Umbilical cord (tissue), 2 donors: ENCODE data around the gene ST8SIA2. TPM values are rescaled to one million over a fixed set of nuclear protein-coding genes. Genes with fewer than 3 reads are reported as not detected.

Experiments
- DNase-seq: peaks from one replicate; pipeline ENCODE4 v3.0.0-alpha.2; 2015; ENCODE audit warnings: low spot score
- total RNA-seq: library from RNA; depleted of rRNA; stranded (reverse); fragments of >200 nt; gene quantifications from one replicate; pipeline ENCODE4 v1.2.3, GENCODE V29; 2014; ENCODE audit warnings: low replicate concordance; ENCODE audit not compliant: insufficient read depth

The ST8SIA2 gene
- total RNA-seq, 1 donor from 2014 or later, result 1.7 TPM

DNA sequence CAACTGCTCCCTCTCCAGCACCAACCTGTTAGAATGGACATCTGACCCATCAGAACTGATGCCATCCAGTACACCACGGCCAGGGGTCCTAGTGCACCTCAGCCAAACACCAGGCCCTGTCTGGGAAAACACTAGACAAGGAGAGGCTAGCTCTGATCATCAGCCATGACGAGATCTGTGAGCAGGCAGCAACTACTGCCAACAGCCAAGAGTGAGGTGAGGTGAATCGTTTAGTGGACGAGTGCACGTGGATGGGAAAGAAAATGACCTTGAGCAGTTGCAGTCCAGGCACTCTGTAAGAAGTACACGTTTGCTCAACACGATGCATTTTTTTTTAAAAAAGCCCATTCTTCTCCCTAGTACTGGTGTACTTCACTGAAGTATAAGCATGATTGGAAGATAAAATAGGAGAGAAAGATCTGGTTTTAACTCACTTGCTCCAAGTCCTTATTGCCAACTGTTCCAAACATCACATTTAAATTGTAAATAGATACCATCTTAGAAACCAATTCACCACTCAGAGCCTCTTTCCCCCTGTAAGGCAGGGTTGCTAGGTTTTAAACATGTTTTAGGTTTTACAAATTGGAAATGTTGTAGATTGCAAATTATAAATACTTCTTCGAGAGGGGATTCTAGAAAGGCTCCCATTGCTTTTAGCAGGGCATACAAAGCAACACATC, 5.7 kb downstream of the ST8SIA2 start:
- no peak for DNase-seq

DNA sequence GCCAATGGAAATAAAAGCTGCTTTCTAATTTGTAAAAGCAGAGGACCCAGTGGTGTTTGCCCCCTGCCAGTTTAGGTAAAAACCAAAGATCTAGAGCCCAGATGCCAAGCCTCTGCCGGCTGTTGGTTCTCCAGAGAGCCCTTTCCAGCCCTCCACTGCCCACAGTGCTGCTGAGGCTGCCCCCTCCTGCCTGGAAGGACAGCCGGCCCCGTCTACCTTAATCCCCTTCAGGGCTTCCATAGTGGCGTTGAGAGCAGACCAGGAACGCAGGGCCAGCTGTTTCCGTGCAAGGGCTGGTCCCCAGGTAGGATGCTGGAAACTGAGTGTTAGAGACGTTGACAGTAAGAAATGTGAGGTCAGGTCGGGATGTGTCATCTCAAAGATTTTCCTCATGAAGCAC, 6.9 kb downstream of the ST8SIA2 start:
- DNase-seq, result no peak

GRCh38 chr15:92400980-92401787, 7.5 kb downstream of the ST8SIA2 start:
- no peak for DNase-seq

DNA sequence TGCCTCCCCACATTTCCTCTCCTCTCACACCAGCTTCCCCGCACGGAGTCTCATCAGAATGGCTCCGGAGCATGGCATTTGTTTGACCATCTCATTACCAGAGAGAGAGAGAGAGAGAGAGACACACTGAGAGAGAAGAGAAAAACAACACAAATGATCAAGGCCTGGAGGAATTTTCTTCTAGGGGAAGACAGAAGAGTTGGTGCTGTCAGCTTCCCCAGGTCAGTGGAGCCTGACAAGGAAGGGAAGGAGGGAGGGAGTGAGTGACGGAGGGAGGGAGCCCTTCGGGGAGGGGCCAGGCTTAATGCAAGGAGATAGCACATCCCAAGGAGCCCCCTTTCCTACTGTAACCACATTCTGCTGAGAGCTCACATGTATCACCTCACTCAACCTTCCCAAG, 9.1 kb downstream of the ST8SIA2 start:
- no peak for DNase-seq

DNA sequence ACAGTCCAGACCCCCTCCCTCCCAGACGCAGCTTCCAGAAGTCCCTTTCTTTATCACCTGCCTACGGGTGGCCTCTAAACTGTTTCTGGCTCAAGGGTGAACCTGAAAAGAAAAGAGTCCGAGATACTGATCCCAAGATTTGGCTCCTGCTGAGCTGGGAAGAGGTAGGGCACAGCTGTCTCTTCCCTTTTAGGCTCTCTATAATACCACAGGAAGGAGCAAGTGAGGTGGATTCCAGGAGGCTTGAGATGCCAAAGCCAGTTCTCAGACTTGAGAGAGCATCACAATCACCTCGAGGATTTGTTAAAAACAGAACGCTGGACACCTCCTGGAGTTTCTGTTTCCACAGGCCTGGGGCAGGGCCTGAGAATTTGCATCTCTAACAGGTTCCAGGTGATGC, 12.3 kb downstream of the ST8SIA2 start:
- no peak for DNase-seq

DNA sequence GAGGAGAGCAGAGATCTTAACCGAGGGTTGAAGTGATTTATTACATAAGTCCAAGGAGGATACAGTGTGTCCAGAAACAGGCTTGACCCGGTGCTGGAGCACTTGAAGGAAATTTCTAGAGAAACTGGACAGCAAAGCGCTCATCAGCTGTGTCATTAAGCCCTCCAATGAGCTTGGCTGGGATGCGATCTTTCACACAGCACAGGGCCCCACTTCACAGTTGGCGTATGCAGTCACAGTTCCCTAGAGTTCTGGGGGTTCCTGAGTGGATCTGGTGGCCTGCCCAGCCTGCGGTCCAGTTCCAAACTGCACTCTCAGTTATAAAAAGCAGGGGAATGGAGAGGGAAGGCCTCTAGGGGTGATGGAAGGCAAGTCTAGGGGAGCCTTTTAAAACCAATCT, 13.6 kb downstream of the ST8SIA2 start:
- no peak for DNase-seq

DNA sequence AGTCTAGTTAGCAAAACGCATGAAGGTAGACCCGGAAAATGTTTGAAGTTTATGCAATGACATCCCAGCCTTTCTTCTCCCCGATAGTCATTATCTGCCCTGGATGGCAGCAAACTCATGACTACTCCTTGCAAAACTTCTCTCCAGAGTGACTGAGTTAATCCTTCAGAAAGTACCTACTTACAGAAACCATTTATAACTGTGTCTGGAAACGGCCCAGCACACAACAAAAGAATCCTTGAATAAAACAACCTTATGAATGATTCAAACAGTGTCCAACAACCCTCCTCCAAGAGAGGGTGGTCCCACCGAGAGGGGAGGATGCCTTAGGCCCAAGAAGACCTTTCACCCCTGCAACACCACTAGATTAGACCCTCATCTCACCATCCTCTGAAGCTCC, 14.2 kb downstream of the ST8SIA2 start:
- DNase-seq, result no peak

DNA sequence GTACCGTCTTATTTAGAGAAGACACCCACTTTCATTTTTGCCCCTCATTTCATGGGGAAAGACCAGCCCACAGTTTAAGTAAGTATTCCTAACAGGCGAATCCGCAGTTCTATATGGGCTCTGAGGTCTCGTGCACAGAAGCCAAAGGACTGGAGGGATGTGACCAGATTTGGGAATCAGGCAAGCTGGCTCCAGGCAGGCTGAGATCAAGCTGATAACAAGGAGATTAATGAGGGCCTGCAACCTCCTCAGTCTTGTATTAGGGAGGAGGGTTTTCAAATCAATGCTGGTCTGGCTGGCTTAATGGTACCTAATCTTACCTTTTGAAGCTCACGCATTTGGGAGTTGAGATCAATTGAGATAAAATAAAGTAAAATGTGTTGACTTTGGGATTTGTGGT, 15.3 kb downstream of the ST8SIA2 start:
- no peak for DNase-seq

- no peak for DNase-seq
Measured at GRCh38 chr15:92409521-92409920, 15.8 kb downstream of the ST8SIA2 start.

- no peak for DNase-seq
Measured at GRCh38 chr15:92410537-92410936, 16.9 kb downstream of the ST8SIA2 start.

DNA sequence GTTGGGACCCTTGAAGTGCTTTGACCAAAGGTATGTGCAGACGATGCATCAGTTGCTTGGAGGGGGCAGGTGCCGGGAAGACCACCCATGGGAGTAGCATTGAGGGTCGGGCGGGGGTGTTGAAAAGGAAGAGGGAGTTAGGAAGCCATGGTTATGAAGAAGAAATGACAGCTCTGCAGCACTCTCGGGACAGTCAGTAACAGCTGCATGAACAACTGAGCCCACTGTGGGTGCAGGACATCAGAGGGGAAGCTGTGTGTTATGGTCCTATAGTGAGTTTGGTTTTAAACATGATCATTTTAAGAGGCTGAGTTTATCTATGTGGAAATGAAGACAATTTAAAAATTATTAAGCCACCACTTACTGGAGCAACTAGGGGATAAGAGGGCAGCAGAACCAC, 17.6 kb downstream of the ST8SIA2 start:
- no peak for DNase-seq

GRCh38 chr15:92413510-92413909, 19.8 kb downstream of the ST8SIA2 start:
- DNase-seq, result no peak

GRCh38 chr15:92415639-92416297, 22.1 kb downstream of the ST8SIA2 start:
- no peak for DNase-seq

GRCh38 chr15:92416557-92416956, 22.9 kb downstream of the ST8SIA2 start:
- no peak for DNase-seq

- DNase-seq, result no peak
Measured at GRCh38 chr15:92417716-92418115, 24.0 kb downstream of the ST8SIA2 start.

GRCh38 chr15:92418864-92419263, 25.2 kb downstream of the ST8SIA2 start:
- no peak for DNase-seq

GRCh38 chr15:92421976-92422375, 28.3 kb downstream of the ST8SIA2 start:
- DNase-seq, result peak; percentile 13

GRCh38 chr15:92425578-92426225, 32.0 kb downstream of the ST8SIA2 start:
- DNase-seq, result no peak

GRCh38 chr15:92429378-92430068, 35.8 kb downstream of the ST8SIA2 start:
- DNase-seq, result no peak

DNA sequence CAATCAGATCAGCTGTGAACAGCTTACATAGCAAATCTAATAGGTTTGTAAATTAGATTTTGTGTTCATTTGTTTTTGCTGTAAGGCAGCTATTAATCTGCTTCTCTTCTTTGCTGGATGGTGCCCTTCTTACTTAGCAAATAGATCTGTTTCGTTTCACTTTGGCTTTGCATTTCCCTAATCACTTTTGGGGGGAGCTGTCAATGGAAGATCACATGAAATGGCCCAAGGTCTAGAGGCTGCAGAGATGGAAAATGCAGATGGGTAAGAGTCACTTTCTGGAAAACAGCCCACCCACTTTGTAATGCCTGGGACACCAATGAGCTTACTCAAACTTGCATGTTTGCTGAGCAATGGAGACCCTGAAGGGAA, 36.4 kb downstream of the ST8SIA2 start:
- no peak for DNase-seq

DNA sequence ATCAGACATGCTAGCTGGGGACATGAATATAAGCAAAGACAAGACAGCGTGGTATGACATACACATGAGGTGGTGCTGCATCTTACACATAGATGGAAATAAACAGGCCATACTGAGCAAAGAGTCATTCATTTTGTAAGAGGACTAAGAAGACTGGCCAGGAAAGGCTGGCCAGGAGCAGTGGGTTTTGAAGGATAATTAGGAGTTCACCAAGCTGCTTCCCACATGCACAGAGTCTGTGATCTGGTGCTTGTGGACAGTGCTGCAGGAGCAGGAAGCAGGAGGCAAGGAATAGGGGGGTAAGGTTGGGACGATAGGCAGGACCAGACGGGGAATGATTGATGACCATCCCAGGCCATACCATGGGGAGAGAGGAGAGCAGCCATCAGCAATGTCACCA, 41.5 kb downstream of the ST8SIA2 start:
- no peak for DNase-seq

GRCh38 chr15:92438471-92438870, 44.8 kb downstream of the ST8SIA2 start:
- DNase-seq, result no peak
